ENCODE measurements around the gene OPRD1. TPM values are rescaled to one million over a fixed set of nuclear protein-coding genes. Genes with fewer than 3 reads are reported as not detected.

Gene OPRD1
- total RNA-seq, 1 donor = not detected

DNA sequence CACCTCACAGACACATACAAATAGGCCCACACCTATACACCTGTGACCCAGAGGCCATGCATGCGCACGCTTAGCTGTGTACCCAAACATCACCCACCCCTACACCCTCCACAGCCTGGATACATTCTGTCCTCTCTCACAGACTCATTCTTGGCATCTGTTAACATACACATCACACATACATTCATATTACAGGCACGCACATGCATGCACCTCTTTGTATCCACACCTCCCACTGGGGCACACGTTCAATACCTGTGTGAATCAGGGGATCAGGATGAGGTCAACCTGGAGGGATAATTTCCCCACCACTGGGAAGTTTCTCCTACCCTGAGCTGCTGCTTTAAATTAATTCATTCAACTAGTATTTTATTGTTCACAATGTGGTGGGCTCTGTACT, 66.8 kb downstream of the OPRD1 start:
- Histone ChIP-seq H3K4me1 (ENCODE audit: insufficient read depth, low read length) (peaks cover 19% of the 10 kb centered on the region), H3K4me3 (ENCODE audit: low read length) (no peak overlapping the region), H3K9me3 (ENCODE audit: low read depth, low read length) (no peaks in the 10 kb centered on the region), H3K27me3 (ENCODE audit: insufficient read depth, low read length) (no peaks in the 10 kb centered on the region)

DNA sequence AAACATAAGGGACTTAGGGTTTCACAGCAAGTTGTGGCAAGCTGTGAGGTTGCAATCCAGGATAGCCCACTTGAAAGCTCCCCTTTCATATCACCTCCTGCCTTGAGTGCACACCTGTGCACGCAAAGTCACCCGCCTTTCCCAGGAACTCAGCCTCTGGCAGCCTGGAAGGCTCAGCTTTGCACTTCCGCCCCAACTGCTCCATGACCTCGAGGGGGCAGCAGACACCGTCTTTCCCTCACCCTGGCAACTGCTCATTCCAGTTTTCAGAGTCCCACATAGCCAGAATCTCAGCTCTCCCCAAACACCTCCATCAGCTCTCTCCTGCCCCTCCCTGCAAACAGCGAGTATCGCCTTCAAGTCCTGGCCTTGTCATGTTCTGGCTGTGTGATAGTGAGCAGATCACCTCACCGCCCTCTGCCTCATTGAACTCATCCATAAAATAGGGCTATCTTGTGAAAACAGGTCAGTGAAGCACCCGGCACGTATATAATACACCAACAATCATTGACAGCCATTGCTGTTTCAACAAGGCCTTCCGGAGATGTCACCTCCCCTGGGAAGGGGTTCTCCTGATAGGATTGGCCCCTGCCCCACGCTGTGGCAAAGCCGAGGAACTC, 70.1 kb downstream of the OPRD1 start:
- Histone ChIP-seq H3K27me3 (ENCODE audit: insufficient read depth, low read length) (no peaks in the 10 kb centered on the region), H3K9me3 (ENCODE audit: low read depth, low read length) (no peaks in the 10 kb centered on the region), H3K4me1 (ENCODE audit: insufficient read depth, low read length) (peaks cover 43% of the 10 kb centered on the region), H3K4me3 (ENCODE audit: low read length) (no peak overlapping the region)

DNA sequence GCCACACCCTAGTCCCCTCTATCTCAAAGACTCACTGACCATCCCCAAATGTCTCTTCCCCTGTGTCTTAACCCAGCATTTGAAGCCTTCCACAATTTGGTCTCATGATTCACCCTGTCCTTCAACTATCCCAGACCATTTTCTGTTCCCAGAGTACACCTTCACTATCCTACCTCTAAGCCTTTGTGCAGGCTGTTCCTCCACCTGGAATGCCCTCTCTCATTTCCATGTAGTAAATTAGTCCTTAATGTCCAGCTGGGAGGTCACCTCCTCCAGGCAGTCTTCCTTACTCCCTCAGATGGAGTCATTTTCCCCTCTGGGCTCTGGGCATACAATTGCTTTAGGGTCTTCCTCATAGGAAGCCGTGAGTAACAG, 71.3 kb downstream of the OPRD1 start:
- H3K4me1 ChIP-seq (ENCODE audit: insufficient read depth, low read length) = peaks cover 50% of the 10 kb centered on the region
- H3K4me3 ChIP-seq (ENCODE audit: low read length) = no peak overlapping the region
- no peaks in the 10 kb centered on the region for H3K27me3 ChIP-seq (ENCODE audit: insufficient read depth, low read length)
- H3K9me3 ChIP-seq (ENCODE audit: low read depth, low read length) = no peaks in the 10 kb centered on the region

DNA sequence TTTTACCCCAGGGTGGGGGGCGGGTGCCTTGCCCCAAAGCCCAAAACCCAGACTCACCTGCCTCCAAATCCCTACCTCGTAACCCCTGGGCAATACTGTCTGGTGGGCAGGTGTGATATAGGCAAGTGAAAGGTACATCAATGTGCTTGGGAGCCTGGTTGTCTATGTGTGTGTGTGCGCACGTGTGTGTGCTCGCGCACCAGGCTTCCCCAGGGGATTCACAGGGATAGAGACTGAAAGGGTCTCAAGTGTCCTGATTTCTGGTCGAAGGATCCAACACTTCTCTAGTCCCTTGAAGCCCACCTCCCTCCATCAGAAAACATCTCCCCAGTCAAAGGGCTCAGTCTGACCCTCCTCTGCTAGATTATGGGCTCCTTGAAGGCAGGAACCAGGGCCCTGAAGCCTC, 73.5 kb downstream of the OPRD1 start:
- peaks cover 52% of the 10 kb centered on the region for H3K4me1 ChIP-seq (ENCODE audit: insufficient read depth, low read length)

DNA sequence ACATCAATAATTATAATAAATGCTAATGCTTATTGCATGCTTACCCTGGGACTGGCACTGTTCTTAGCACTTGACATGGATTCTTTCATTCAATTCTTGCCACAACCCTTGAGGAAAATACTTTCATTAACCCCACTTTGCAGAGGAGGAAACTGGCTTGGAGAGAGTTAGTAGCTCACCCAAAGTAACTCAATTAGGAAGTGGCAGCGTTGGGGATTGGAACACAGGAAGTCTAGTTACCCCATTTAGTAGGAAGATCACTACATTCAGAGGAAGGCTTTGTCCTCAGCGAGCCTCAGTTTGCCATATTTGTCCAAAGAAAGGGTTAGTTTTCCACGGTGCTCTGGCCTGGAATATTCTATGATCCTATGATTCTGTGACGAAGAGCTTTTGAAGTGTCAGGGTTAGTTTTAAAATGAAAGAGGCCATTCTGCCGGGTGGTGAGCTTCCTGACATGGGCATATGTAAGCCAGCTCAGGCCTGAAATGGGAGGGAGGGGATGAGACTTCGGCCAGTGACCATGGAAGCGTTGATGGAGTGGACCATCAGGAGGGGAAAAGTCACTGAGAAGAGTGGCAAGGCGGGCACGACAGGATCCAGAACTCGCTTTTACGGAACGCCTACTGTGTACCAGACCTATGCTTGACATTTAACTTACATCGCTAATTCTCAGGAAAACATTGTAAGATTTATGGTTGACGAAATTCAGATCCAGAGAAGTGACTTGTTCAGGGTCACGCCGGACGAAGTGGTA, 74.2 kb downstream of the OPRD1 start:
- H3K4me1 ChIP-seq (ENCODE audit: insufficient read depth, low read length) = peaks cover 52% of the 10 kb centered on the region
- no peaks in the 10 kb centered on the region for H3K9me3 ChIP-seq (ENCODE audit: low read depth, low read length)
- peak overlapping the region; percentile 95 for H3K4me3 ChIP-seq (ENCODE audit: low read length)
- no peaks in the 10 kb centered on the region for H3K27me3 ChIP-seq (ENCODE audit: insufficient read depth, low read length)

More for the DNA sequence above, 73.5 kb downstream of the OPRD1 start:
- no peaks in the 10 kb centered on the region for H3K27me3 ChIP-seq (ENCODE audit: insufficient read depth, low read length)
- H3K9me3 ChIP-seq (ENCODE audit: low read depth, low read length) = no peaks in the 10 kb centered on the region
- H3K4me3 ChIP-seq (ENCODE audit: low read length) = no peak overlapping the region

DNA sequence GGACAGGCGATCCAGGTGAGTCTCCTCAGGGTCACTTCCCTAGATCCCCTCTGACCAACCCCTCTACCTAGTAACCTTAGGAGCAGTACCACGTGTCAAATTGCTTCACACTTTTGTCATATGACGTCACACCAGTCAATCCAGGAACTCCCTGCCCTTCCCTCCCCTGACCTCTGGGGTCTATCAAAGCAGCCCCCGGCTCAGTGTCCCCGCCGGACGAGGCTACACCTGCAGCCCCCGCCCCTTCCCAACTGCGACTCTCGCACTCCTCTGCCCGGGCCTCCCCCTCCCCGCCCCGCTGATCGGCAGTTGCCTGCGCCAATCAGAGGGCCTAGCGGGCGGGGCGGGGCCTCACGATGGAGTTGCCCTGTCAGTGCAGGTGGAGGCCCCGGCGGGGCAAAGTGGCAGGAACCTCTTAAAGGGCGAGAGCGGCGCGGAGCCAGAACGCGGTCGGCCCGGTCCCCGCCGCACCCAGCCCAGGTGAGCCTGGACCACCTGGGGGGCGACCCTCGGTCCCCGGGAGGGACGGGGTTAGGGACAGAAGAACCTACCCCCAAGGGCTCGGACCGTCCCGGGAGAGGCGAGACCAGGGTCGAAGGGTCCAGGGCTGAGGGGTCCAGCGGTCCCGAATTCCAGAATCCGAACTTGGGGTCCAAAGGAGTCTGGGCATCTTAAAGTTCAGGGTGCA, 74.9 kb downstream of the OPRD1 start:
- Histone ChIP-seq H3K9me3 (ENCODE audit: low read depth, low read length) (no peaks in the 10 kb centered on the region), H3K4me3 (ENCODE audit: low read length) (peak overlapping the region; percentile 95), H3K4me1 (ENCODE audit: insufficient read depth, low read length) (peaks cover 50% of the 10 kb centered on the region), H3K27me3 (ENCODE audit: insufficient read depth, low read length) (no peaks in the 10 kb centered on the region)

DNA sequence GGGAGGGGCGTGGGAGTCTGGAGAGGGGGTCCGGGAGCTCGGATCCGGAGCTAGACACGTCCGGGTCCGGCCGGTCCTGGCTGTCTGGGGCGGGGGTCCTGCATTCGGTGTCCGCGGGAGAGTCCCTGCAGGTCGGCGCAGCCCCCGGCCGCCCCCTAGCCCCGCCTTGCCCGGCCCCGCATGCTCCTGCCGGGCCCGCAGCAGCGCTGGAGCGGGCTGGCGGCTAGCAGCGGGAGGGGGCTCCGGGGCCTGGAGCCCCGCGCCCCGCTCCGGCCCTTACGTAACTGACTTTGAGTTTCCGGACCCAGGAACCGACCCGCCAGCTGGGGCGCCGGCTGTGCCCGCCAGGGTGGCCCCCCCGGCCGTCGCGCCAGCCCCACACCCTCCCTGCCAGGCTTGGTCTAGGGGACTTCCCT, 75.5 kb downstream of the OPRD1 start:
- peaks cover 45% of the 10 kb centered on the region for H3K4me1 ChIP-seq (ENCODE audit: insufficient read depth, low read length)
- peak overlapping the region; percentile 95 for H3K4me3 ChIP-seq (ENCODE audit: low read length)
- H3K27me3 ChIP-seq (ENCODE audit: insufficient read depth, low read length) = no peaks in the 10 kb centered on the region
- no peaks in the 10 kb centered on the region for H3K9me3 ChIP-seq (ENCODE audit: low read depth, low read length)

DNA sequence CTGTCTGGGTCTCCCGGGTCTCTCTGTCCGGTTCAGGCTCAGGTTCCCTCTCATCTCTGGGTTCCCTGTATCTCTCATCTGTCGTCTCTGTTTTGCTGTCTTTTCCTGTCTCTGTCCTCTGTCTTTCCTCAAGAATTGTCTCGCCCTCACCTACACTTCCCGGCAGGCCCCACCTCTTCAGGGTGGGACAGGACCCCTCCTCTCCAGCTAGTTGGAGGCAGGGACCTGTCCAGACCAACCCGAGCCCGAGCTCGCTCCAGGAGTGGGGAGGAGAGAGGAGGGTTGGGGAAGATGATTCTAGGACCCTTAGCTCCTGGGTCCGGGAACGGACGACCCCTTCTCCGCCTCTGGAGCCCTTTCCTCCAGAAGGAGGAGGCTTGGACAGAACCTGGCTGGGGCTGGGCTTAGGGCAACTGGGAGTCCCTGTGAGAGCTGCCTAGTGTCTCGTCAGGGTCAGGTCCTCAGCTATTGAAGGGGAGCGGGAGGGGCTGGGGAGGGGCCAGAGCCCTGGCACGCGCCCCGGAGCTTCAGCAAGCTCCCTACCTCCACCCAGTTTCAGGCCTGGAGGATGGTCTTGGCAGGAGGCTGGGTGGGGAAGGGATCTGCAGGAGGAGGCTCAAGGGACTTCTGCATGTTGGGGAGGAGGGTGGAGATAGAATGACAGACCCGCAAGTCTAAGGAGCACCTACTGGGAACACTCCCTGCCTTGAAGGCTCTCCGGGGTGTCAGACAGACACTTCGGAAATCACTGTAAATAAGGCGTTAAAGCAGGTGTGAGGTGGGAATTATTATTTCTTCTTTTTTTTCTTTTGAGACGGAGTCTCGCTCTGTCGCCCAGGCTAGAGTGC, 76.1 kb downstream of the OPRD1 start:
- Histone ChIP-seq H3K4me3 (ENCODE audit: low read length) (peak overlapping the region; percentile 95), H3K27me3 (ENCODE audit: insufficient read depth, low read length) (no peaks in the 10 kb centered on the region), H3K9me3 (ENCODE audit: low read depth, low read length) (no peaks in the 10 kb centered on the region), H3K4me1 (ENCODE audit: insufficient read depth, low read length) (peaks cover 43% of the 10 kb centered on the region)

DNA sequence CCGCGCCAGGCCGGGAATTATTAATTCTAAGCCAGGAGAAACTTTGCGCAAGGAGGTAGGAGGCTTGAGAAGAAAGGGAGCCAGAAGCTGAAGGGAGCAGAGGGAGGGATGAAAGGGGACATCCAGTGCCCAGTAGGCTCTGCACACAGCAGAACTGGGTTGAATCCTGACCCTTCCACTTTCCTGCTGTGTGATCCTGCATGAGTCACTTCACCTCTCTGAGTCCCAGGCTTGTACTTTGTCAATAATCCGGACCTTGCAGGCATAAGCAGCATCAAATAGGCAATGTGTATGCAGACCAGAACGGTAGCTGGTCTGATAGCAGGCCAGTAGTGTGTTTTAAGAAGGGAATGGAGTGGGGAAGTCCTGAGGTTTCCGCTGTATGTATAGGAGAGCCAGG, 76.9 kb downstream of the OPRD1 start:
- Histone ChIP-seq H3K4me3 (ENCODE audit: low read length) (no peak overlapping the region), H3K4me1 (ENCODE audit: insufficient read depth, low read length) (peaks cover 39% of the 10 kb centered on the region), H3K27me3 (ENCODE audit: insufficient read depth, low read length) (no peaks in the 10 kb centered on the region), H3K9me3 (ENCODE audit: low read depth, low read length) (no peaks in the 10 kb centered on the region)

DNA sequence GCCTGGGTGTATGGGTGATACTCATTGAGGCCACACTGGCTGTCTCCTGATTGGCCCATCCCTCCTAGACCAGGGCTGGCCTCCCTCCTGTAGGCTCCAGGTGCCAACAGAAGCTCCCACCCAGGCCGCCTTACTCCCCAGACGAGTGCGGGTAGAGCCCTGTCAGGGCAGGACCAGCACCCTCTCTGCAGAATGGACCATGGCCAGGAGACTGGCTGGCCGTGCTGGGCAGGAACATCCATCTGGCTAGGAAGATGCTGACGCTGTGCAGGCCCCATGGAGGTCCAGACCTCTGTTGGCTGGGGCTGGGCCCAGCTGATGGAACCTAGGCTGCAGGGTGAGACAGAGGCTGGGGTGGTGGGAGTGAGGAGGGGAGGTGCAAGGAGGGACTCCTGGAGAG, 77.4 kb downstream of the OPRD1 start:
- peaks cover 34% of the 10 kb centered on the region for H3K4me1 ChIP-seq (ENCODE audit: insufficient read depth, low read length)
- H3K27me3 ChIP-seq (ENCODE audit: insufficient read depth, low read length) = no peaks in the 10 kb centered on the region
- no peaks in the 10 kb centered on the region for H3K9me3 ChIP-seq (ENCODE audit: low read depth, low read length)
- no peak overlapping the region for H3K4me3 ChIP-seq (ENCODE audit: low read length)

DNA sequence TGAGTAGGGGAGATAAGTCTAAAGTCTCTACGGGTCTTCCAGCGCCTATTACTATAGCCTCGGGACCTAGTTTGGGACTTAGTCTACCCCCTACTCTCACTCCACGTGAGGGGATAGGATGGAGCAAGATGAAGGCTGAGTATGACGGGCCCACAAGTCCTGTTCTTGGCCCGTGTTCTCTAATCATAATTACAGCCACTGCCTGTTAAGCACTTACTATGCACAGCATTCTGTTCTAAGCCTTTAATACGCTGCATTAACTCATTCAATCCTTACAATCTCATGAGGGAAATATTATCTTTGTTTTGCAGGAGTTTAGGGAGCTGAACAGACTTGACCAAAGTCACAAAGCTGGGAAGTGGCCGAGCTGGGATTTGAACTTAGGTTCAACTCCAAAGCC, 78.5 kb downstream of the OPRD1 start:
- Histone ChIP-seq H3K9me3 (ENCODE audit: low read depth, low read length) (no peaks in the 10 kb centered on the region), H3K27me3 (ENCODE audit: insufficient read depth, low read length) (no peaks in the 10 kb centered on the region), H3K4me1 (ENCODE audit: insufficient read depth, low read length) (peaks cover 23% of the 10 kb centered on the region), H3K4me3 (ENCODE audit: low read length) (no peak overlapping the region)

DNA sequence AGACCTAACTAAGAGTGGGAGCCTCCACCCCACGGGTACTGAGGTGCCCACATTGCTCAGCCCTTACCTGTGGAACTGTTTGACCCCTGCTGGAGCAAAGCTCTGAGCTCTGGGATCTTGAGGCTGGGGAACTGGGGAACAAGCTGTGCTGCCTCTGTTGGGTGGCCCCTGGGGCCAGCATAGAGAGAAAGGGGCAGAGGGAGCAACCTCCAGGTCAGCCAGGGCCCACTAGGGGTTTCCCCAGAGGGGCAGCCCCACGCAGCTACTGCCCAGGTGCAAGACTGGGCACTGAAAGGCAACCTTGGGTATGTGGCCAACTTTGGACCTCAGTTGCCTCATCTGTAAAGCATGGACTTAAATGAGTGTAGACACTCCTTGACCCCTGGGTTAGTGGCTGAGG, 78.9 kb downstream of the OPRD1 start:
- Histone ChIP-seq H3K4me3 (ENCODE audit: low read length) (no peak overlapping the region), H3K4me1 (ENCODE audit: insufficient read depth, low read length) (peaks cover 19% of the 10 kb centered on the region), H3K27me3 (ENCODE audit: insufficient read depth, low read length) (no peaks in the 10 kb centered on the region), H3K9me3 (ENCODE audit: low read depth, low read length) (no peaks in the 10 kb centered on the region)

DNA sequence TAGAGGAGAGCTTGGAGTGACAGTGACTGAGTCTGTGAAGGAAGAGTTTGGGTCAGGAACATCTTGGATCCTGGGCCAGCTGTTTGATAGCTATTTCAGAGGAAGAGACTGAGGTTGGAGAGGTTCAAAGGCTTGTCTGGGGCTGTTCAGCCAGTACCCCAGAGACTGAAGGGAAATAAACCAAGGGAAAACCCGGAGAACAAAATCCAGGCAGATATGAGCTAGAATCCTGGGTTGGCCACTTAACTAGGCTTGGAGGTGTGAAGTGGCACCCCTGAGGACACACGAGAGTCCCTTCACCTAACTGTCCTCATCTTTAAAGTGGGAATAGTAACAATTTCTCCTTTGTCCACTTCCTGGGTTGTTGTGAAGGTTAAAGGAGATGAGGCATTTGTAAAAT, 79.3 kb downstream of the OPRD1 start:
- H3K27me3 ChIP-seq (ENCODE audit: insufficient read depth, low read length) = no peaks in the 10 kb centered on the region
- H3K4me3 ChIP-seq (ENCODE audit: low read length) = no peak overlapping the region
- no peaks in the 10 kb centered on the region for H3K9me3 ChIP-seq (ENCODE audit: low read depth, low read length)
- H3K4me1 ChIP-seq (ENCODE audit: insufficient read depth, low read length) = peaks cover 15% of the 10 kb centered on the region

DNA sequence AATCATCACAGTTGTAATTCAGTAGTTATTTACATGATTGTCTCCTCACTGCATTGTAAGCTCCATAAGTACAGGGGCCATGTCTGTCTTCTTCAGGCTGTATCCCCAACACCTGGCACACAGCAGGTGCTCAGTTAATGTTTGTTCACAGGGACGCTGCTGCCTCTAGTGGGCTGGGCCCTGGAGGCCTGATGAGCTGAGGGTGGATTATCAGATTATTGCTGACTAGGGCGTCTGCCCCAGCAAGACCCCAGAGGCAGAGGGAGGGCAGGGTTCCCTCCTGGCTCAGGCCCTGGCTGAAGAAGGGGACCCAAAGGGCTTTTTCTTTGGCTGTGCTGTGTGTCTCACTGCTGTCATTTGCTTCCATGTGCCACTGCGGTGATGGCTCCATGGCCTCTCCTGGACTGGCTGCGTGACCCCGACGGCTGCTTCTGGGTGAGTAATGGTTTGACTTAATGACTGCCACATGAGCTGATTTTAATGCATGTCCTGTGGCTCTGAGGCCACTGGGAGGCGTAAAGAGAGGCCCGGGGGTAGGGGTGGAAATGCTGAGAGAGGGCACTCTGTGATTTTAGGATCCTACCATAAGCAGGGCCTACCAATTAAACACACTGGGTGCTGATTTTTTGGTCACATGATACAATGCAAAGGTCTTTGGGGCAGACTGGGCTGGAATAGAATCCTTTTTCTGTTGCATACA, 81.6 kb downstream of the OPRD1 start:
- H3K27me3 ChIP-seq (ENCODE audit: insufficient read depth, low read length) = no peaks in the 10 kb centered on the region
- no peak overlapping the region for H3K4me3 ChIP-seq (ENCODE audit: low read length)
- no peaks in the 10 kb centered on the region for H3K9me3 ChIP-seq (ENCODE audit: low read depth, low read length)
- H3K4me1 ChIP-seq (ENCODE audit: insufficient read depth, low read length) = peaks cover 11% of the 10 kb centered on the region

Measured in mononuclear cell (primary cell).